Memory B cell (primary cell): Measurements from ENCODE around the gene PPP1R1A.

Experiments
- ATAC-seq: fragments of 150-1000 bp; cut with Tn5 transposase; 2 replicates; pipeline ENCODE4 v1.10.0; 2021; ENCODE audit warnings: low read depth, mild to moderate bottlenecking, moderate library complexity
- DNase-seq, 2 donors: peaks; one replicate each; pipeline ENCODE4 v3.0.0; 2022; ENCODE audit warnings: low spot score in 2 of 2
- H3K27ac Mint-ChIP-seq: one replicate; pipeline ENCODE4 v1.8.0; 2022; ENCODE audit warnings: mild to moderate bottlenecking, moderate library complexity, mixed read lengths
- H3K27me3 Mint-ChIP-seq: one replicate; pipeline ENCODE4 v1.8.0; 2022; ENCODE audit warnings: mixed read lengths
- H3K36me3 Mint-ChIP-seq: one replicate; pipeline ENCODE4 v1.8.0; 2022; ENCODE audit warnings: mild to moderate bottlenecking, mixed read lengths
- H3K4me1 Mint-ChIP-seq: one replicate; pipeline ENCODE4 v1.8.0; 2022; ENCODE audit warnings: mixed read lengths
- H3K4me3 Mint-ChIP-seq: one replicate; pipeline ENCODE4 v1.8.0; 2022; ENCODE audit warnings: mild to moderate bottlenecking, moderate library complexity, mixed read lengths
- H3K9me3 Mint-ChIP-seq: one replicate; pipeline ENCODE4 v1.8.0; 2022; ENCODE audit warnings: mixed read lengths

PPP1R1A gene

GRCh38 chr12:54555670-54556257 lies 32.7 kb downstream of the PPP1R1A start:
- no peaks in the 10 kb centered on the region for H3K9me3 Mint-ChIP-seq
- no peak overlapping the region for H3K27ac Mint-ChIP-seq
- no peak for DNase-seq
- peaks cover 13% of the 10 kb centered on the region for H3K36me3 Mint-ChIP-seq
- H3K27me3 Mint-ChIP-seq = peaks cover 4% of the 10 kb centered on the region
- H3K4me1 Mint-ChIP-seq = peaks cover 5% of the 10 kb centered on the region
- H3K4me3 Mint-ChIP-seq = no peak overlapping the region
- no peak for ATAC-seq

GRCh38 chr12:54549774-54550451 lies 38.5 kb downstream of the PPP1R1A start:
- H3K9me3 Mint-ChIP-seq = no peaks in the 10 kb centered on the region
- H3K36me3 Mint-ChIP-seq = peaks cover 13% of the 10 kb centered on the region
- H3K4me1 Mint-ChIP-seq = peaks cover 19% of the 10 kb centered on the region
- peak overlapping the region; percentile 84 for H3K27ac Mint-ChIP-seq
- peaks cover 4% of the 10 kb centered on the region for H3K27me3 Mint-ChIP-seq
- ATAC-seq (peak; percentile 72), DNase-seq (peak in 1 of 2 donors; percentile 20)
- peak overlapping the region; percentile 92 for H3K4me3 Mint-ChIP-seq

GRCh38 chr12:54546511-54546910 lies 41.9 kb downstream of the PPP1R1A start:
- no peak for ATAC-seq
- H3K9me3 Mint-ChIP-seq = no peaks in the 10 kb centered on the region
- H3K27ac Mint-ChIP-seq = peak overlapping the region; percentile 87

GRCh38 chr12:54544743-54545142 lies 43.7 kb downstream of the PPP1R1A start:
- ATAC-seq (no peak), DNase-seq (no peak)
- peaks cover 18% of the 10 kb centered on the region for H3K36me3 Mint-ChIP-seq
- H3K27ac Mint-ChIP-seq = no peak overlapping the region
- no peak overlapping the region for H3K4me3 Mint-ChIP-seq
- H3K27me3 Mint-ChIP-seq = no peaks in the 10 kb centered on the region
- no peaks in the 10 kb centered on the region for H3K9me3 Mint-ChIP-seq
- H3K4me1 Mint-ChIP-seq = peaks cover 12% of the 10 kb centered on the region

More at GRCh38 chr12:54546511-54546910, 41.9 kb downstream of the PPP1R1A start:
- Mint-ChIP-seq H3K4me1 (peaks cover 19% of the 10 kb centered on the region), H3K27me3 (peaks cover 4% of the 10 kb centered on the region), H3K36me3 (peaks cover 19% of the 10 kb centered on the region), H3K4me3 (no peak overlapping the region)
- DNase-seq = no peak

- Mint-ChIP-seq H3K27ac (no peak overlapping the region), H3K9me3 (no peaks in the 10 kb centered on the region), H3K36me3 (peaks cover 25% of the 10 kb centered on the region), H3K27me3 (no peaks in the 10 kb centered on the region), H3K4me1 (peaks cover 3% of the 10 kb centered on the region), H3K4me3 (no peak overlapping the region)
- DNase-seq (no peak), ATAC-seq (no peak)
Measured at GRCh38 chr12:54543526-54543925, 44.9 kb downstream of the PPP1R1A start.

GRCh38 chr12:54541751-54542290 lies 46.6 kb downstream of the PPP1R1A start:
- no peaks in the 10 kb centered on the region for H3K9me3 Mint-ChIP-seq
- no peaks in the 10 kb centered on the region for H3K27me3 Mint-ChIP-seq
- H3K4me3 Mint-ChIP-seq = no peak overlapping the region
- H3K36me3 Mint-ChIP-seq = peaks cover 27% of the 10 kb centered on the region
- no peak for DNase-seq
- peak overlapping the region; percentile 38 for H3K27ac Mint-ChIP-seq
- peaks cover under 1% of the 10 kb centered on the region for H3K4me1 Mint-ChIP-seq
- ATAC-seq = no peak

- DNase-seq (no peak), ATAC-seq (no peak)
- Mint-ChIP-seq H3K4me1 (no peaks in the 10 kb centered on the region), H3K9me3 (no peaks in the 10 kb centered on the region), H3K27me3 (no peaks in the 10 kb centered on the region), H3K4me3 (no peak overlapping the region), H3K27ac (no peak overlapping the region), H3K36me3 (peaks cover 39% of the 10 kb centered on the region)
Measured at GRCh38 chr12:54538136-54538700, 50.2 kb downstream of the PPP1R1A start.

GRCh38 chr12:54535474-54535873 lies 53.0 kb downstream of the PPP1R1A start:
- H3K4me1 Mint-ChIP-seq = no peaks in the 10 kb centered on the region
- no peak overlapping the region for H3K4me3 Mint-ChIP-seq
- H3K27ac Mint-ChIP-seq = peak overlapping the region; percentile 5
- H3K9me3 Mint-ChIP-seq = no peaks in the 10 kb centered on the region
- ATAC-seq (no peak), DNase-seq (no peak)
- peaks cover 49% of the 10 kb centered on the region for H3K36me3 Mint-ChIP-seq
- H3K27me3 Mint-ChIP-seq = no peaks in the 10 kb centered on the region

- H3K4me3 Mint-ChIP-seq = no peak overlapping the region
- no peak overlapping the region for H3K27ac Mint-ChIP-seq
- H3K4me1 Mint-ChIP-seq = peaks cover 4% of the 10 kb centered on the region
- ATAC-seq (no peak), DNase-seq (no peak)
- H3K27me3 Mint-ChIP-seq = no peaks in the 10 kb centered on the region
- H3K36me3 Mint-ChIP-seq = peaks cover 64% of the 10 kb centered on the region
- no peaks in the 10 kb centered on the region for H3K9me3 Mint-ChIP-seq
Measured at GRCh38 chr12:54529581-54529980, 58.9 kb downstream of the PPP1R1A start.
